Measurements from ENCODE around the gene LGALS3BP. TPM values are rescaled to one million over a fixed set of nuclear protein-coding genes. Genes with fewer than 3 reads are reported as not detected.

The LGALS3BP gene
- total and polyA plus RNA-seq, 2 of the 13 experiments (the other 11 are each of a cell fraction or from before 2014, with no cell fraction given), result 137 to 332 TPM

GRCh38 chr17:79003661-79004411 lies 24.1 kb upstream of the LGALS3BP start:
- H4K20me1 ChIP-seq (ENCODE audit: insufficient read depth, low read length), result no peaks in the 10 kb centered on the region

GRCh38 chr17:79002796-79003593 lies 23.3 kb upstream of the LGALS3BP start:
- ChIA-PET POLR2A (interaction anchor here (0.6 to 1.0 kb wide), 4 partner anchors 22 to 747 kb away, joined by 3 to 6 read pairs (median 4); no protein-coding TSS in a partner anchor), CTCF (ENCODE audit: low intra/inter-chr PET ratio, low total read pairs) (no interaction called here)
- peaks cover 55% of the 10 kb centered on the region for H3K79me2 ChIP-seq (ENCODE audit: insufficient read depth, low read length)
- peak; percentile 17 for ATAC-seq
- peaks cover 44% of the 10 kb centered on the region for H3K4me1 ChIP-seq (ENCODE audit: insufficient read depth, low read length)
- no peaks in the 10 kb centered on the region for H4K20me1 ChIP-seq (ENCODE audit: insufficient read depth, low read length)
- H3K27me3 ChIP-seq (ENCODE audit: control insufficient read depth in 1 of 2, insufficient read depth in 2 of 2, low read length in 2 of 2), result no peaks in the 10 kb centered on the region
- in situ Hi-C loops (cut with HindIII; ENCODE audit: extremely low pct_ligation_motif_present, low pct_unique_long_range_greater_than_20kb) (no loop called here), intact Hi-C loops (cut with micrococcal nuclease; ENCODE audit: unreplicated experiment) (no loop called here)
- no peak overlapping the region for H3K4me2 ChIP-seq (ENCODE audit: low read depth, low read length)
- no peak overlapping the region for H2AFZ ChIP-seq (ENCODE audit: low read length)
- FAIRE-seq, result no peak
- no TSS peak for BruUV-seq (replicated peaks)
- no peak overlapping the region for H3K4me3 ChIP-seq (replicated peaks in 1 of 3; ENCODE audit: insufficient read depth in 1 of 3, low read depth in 2 of 3, low read length in 3 of 3)
- no peaks in the 10 kb centered on the region for H3K9me3 ChIP-seq (ENCODE audit: low read length)
- no peak overlapping the region for H3K27ac ChIP-seq (ENCODE audit: extremely low read length, insufficient read depth, low read length)
- WGBS (ENCODE audit: low lambda C conversion rate), result 82% methylated on average over 19 of the region's 20 CpGs
- H3K36me3 ChIP-seq (replicated peaks in 1 of 2; ENCODE audit: control insufficient read depth in 1 of 2, insufficient read depth in 2 of 2, low read length in 2 of 2), result peaks cover 16 to 34% of the 10 kb centered on the region in 2 experiments; a peak in 4 of 5 replicates
- no peak for DNase-seq (ENCODE audit: low spot score)
- no peak overlapping the region for H3K9ac ChIP-seq (ENCODE audit: insufficient read depth, low read depth, low read length)
- no peak for TF ChIP-seq ZNF570 (CRISPR knock-in tag; IDR thresholded peaks at IDR 0.05; ENCODE audit: borderline replicate concordance)
- no peak for TF ChIP-seq KDM4B (CRISPR knock-in tag; IDR thresholded peaks at IDR 0.05)
- no peak for TF ChIP-seq ZNF225 (CRISPR knock-in tag; IDR thresholded peaks at IDR 0.05)
- TF ChIP-seq ISL2 (CRISPR knock-in tag; IDR thresholded peaks at IDR 0.05), result no peak
- no peak for TF ChIP-seq GATAD2A (CRISPR knock-in tag; IDR thresholded peaks at IDR 0.05)
- TF ChIP-seq POLR2AphosphoS2 (IDR thresholded peaks at IDR 0.05; ENCODE audit: low read depth, low read length), result no peak
- no peak for TF ChIP-seq ZNF136 (CRISPR knock-in tag; IDR thresholded peaks at IDR 0.05; ENCODE audit: low read depth)
- TF ChIP-seq ZNF329 (CRISPR knock-in tag; IDR thresholded peaks at IDR 0.05; ENCODE audit: low read depth), result no peak
- no peak for TF ChIP-seq ZNF788 (CRISPR knock-in tag; IDR thresholded peaks at IDR 0.05; ENCODE audit: borderline replicate concordance)
- TF ChIP-seq ZNF891 (CRISPR knock-in tag; IDR thresholded peaks at IDR 0.05), result no peak
- TF ChIP-seq ZFAT (CRISPR knock-in tag; conservative IDR thresholded peaks at IDR 0.05), result no peak
- no peak for TF ChIP-seq ZFY (CRISPR knock-in tag; IDR thresholded peaks at IDR 0.05)
- TF ChIP-seq NR3C1 (CRISPR knock-in tag; IDR thresholded peaks at IDR 0.05), result no peak
- no peak for TF ChIP-seq JUND (CRISPR knock-in tag; IDR thresholded peaks at IDR 0.05)

More at GRCh38 chr17:79003661-79004411, 24.1 kb upstream of the LGALS3BP start:
- Histone ChIP-seq H3K27ac (ENCODE audit: extremely low read length, insufficient read depth, low read length) (no peak overlapping the region), H3K9me3 (ENCODE audit: low read length) (no peaks in the 10 kb centered on the region), H3K27me3 (ENCODE audit: control insufficient read depth in 1 of 2, insufficient read depth in 2 of 2, low read length in 2 of 2) (no peaks in the 10 kb centered on the region), H3K9ac (ENCODE audit: insufficient read depth, low read depth, low read length) (no peak overlapping the region), H3K36me3 (replicated peaks in 1 of 2; ENCODE audit: control insufficient read depth in 1 of 2, insufficient read depth in 2 of 2, low read length in 2 of 2) (peaks cover 13 to 26% of the 10 kb centered on the region in 2 experiments; a peak in 4 of 5 replicates), H3K4me2 (ENCODE audit: low read depth, low read length) (no peak overlapping the region), H3K4me3 (replicated peaks in 1 of 3; ENCODE audit: insufficient read depth in 1 of 3, low read depth in 2 of 3, low read length in 3 of 3) (no peak overlapping the region), H2AFZ (ENCODE audit: low read length) (no peak overlapping the region), H3K79me2 (ENCODE audit: insufficient read depth, low read length) (peaks cover 64% of the 10 kb centered on the region), H3K4me1 (ENCODE audit: insufficient read depth, low read length) (peaks cover 52% of the 10 kb centered on the region)
- no TSS peak for BruUV-seq (replicated peaks)
- in situ Hi-C loops (cut with HindIII; ENCODE audit: extremely low pct_ligation_motif_present, low pct_unique_long_range_greater_than_20kb) (no loop called here), intact Hi-C loops (cut with micrococcal nuclease; ENCODE audit: unreplicated experiment) (no loop called here)
- WGBS (ENCODE audit: low lambda C conversion rate), result 90% methylated on average over 3 of the region's 3 CpGs
- FAIRE-seq (no peak), DNase-seq (ENCODE audit: low spot score) (no peak), ATAC-seq (no peak)
- CTCF ChIA-PET (ENCODE audit: low intra/inter-chr PET ratio, low total read pairs), result no interaction called here
- no peak for TF ChIP-seq KAT7 (CRISPR knock-in tag; IDR thresholded peaks at IDR 0.05; ENCODE audit: borderline replicate concordance)
- TF ChIP-seq ZNF263 (CRISPR knock-in tag; IDR thresholded peaks at IDR 0.05), result peak; percentile 91
- POLR2A ChIA-PET, result interaction anchor here (0.6 to 1.0 kb wide), 2 partner anchors 23 to 41 kb away, joined by 4 to 5 read pairs; no protein-coding TSS in a partner anchor

All from HepG2 (cell line).